ENCODE results near the gene VWA5B1. TPM values are rescaled to one million over a fixed set of nuclear protein-coding genes. Genes with fewer than 3 reads are reported as not detected.

Gene VWA5B1
- total and polyA plus RNA-seq, 2 of the 4 experiments (the other 2 are of a cell fraction), result not detected

- TF ChIP-seq NFE2L2 (IDR thresholded peaks at IDR 0.05; ENCODE audit: low read depth, low read length), result no peak
Observed at GRCh38 chr1:20355828-20356735, 65.4 kb downstream of the VWA5B1 start (continued).

DNA sequence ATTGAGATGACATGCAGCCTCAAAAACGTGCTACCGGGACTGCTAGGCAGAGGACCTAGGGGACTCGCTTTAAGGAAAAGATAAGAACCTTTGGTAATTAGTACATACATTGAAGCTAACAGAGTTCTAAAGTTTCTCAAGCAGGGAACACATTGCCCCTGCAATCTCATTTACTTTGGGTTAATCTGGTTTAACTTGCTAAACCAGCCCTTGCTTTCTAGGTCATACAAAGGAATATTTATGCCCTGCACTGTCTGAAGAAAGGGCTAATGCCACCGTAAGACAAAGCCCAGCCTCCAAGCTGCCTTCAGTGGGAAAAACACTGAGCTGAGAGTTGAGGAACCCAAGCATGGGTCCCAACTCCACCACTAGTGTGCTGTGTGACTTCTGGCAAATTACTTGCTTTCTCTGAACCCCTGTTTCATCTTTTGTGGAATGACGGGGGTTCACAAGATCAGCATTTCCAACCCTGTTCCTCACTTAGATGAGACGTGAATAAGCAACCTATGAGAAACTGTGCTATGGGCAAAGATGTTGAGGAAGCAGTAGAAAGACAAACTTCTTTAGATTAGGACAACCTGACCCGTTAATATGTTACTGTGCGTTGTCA lies 66.3 kb downstream of the VWA5B1 start:
- WGBS, 2 experiments (ENCODE audit: extremely low coverage in 2 of 2, insufficient read length in 1 of 2), result 50% methylated on average over 2 of the region's 8 CpGs; no CpG with 5 or more reads in 1 of the 2 experiments
- peaks cover 3% of the 10 kb centered on the region; the same call in 1 of the 2 replicates for H4K20me1 ChIP-seq (ENCODE audit: insufficient read depth, low read length)
- H4K91ac ChIP-seq (ENCODE audit: insufficient read depth, low read depth, low read length), result no peak overlapping the region
- H3K27me3 ChIP-seq (ENCODE audit: control insufficient read depth, insufficient read depth, low read length), result peaks cover 29% of the 10 kb centered on the region
- H2BK15ac ChIP-seq (ENCODE audit: low read depth, low read length), result no peak overlapping the region
- no peak for ATAC-seq (ENCODE audit: low read depth)
- no peak overlapping the region for H2BK120ac ChIP-seq (ENCODE audit: low read depth, low read length)
- no peak for DNase-seq
- in situ Hi-C loops (cut with MboI; ENCODE audit: low sequenced_read_pairs), result no loop called here
- H3K27ac ChIP-seq (ENCODE audit: insufficient read depth, low read length), result no peak overlapping the region
- no peak overlapping the region for H2AK5ac ChIP-seq (ENCODE audit: low read depth, low read length)
- no peak overlapping the region for H3K18ac ChIP-seq (ENCODE audit: low read depth, low read length)
- peaks cover 11% of the 10 kb centered on the region; the same call in 1 of the 2 replicates for H3K4me1 ChIP-seq (ENCODE audit: control insufficient read depth, insufficient read depth, low read length)
- H2BK20ac ChIP-seq (ENCODE audit: low read depth, low read length), result no peak overlapping the region
- no peak overlapping the region for H4K5ac ChIP-seq (ENCODE audit: low read depth, low read length)
- no peak overlapping the region for H2AFZ ChIP-seq (replicated peaks; ENCODE audit: low read length, poor library complexity)
- H3K9me3 ChIP-seq (ENCODE audit: control insufficient read depth, insufficient read depth, low read length), result no peaks in the 10 kb centered on the region
- H3K79me1 ChIP-seq (ENCODE audit: low read depth in 1 of 2, low read length in 2 of 2), result no peaks in the 10 kb centered on the region
- H3K4me2 ChIP-seq (ENCODE audit: low read depth, low read length), result no peak overlapping the region
- no peak overlapping the region for H3K4ac ChIP-seq (ENCODE audit: low read depth, low read length)
- TF ChIP-seq MAFK (IDR thresholded peaks at IDR 0.05; ENCODE audit: low read depth, low read length) (no peak), BHLHE40 (IDR thresholded peaks at IDR 0.05; ENCODE audit: low read depth, low read length) (no peak), POLR2A (IDR thresholded peaks at IDR 0.05; ENCODE audit: low read depth, low read length) (no peak), RCOR1 (IDR thresholded peaks at IDR 0.05; ENCODE audit: insufficient replicate concordance, low read length) (no peak), CHD1 (IDR thresholded peaks at IDR 0.05; ENCODE audit: low read depth, low read length) (no peak), MAZ (IDR thresholded peaks at IDR 0.05; ENCODE audit: borderline replicate concordance, low read depth, low read length) (no peak), SMC3 (IDR thresholded peaks at IDR 0.05; ENCODE audit: low read depth, low read length) (no peak), RAD21 (IDR thresholded peaks at IDR 0.05; ENCODE audit: low read length) (no peak), RFX5 (IDR thresholded peaks at IDR 0.05; ENCODE audit: low read depth, low read length) (no peak), MXI1 (IDR thresholded peaks at IDR 0.05; ENCODE audit: borderline replicate concordance, low read depth, low read length) (no peak), CEBPB (IDR thresholded peaks at IDR 0.05; ENCODE audit: low read depth, low read length) (no peak), ELK1 (IDR thresholded peaks at IDR 0.05; ENCODE audit: borderline replicate concordance, low read depth, low read length) (no peak), USF2 (IDR thresholded peaks at IDR 0.05; ENCODE audit: low read depth, low read length) (no peak)
- ChIA-PET CTCF (no interaction called here), POLR2A (ENCODE audit: unreplicated experiment) (no interaction called here)
- no peak overlapping the region for H3K56ac ChIP-seq (ENCODE audit: extremely low read depth, insufficient read depth, low read length)
- dilution Hi-C loops (cut with HindIII; ENCODE audit: low sequenced_read_pairs, unreplicated experiment), result no loop called here
- H3K4me3 ChIP-seq (ENCODE audit: insufficient read depth, low read depth, low read length), result no peak overlapping the region
- H2AK9ac ChIP-seq (replicated peaks; ENCODE audit: low read depth, low read length, poor library complexity), result no peak overlapping the region
- H3K14ac ChIP-seq (replicated peaks; ENCODE audit: low read depth, low read length), result no peak overlapping the region
- peaks cover 3% of the 10 kb centered on the region; the same call in 1 of the 2 replicates for H3K9me1 ChIP-seq (ENCODE audit: insufficient read depth, low read length)
- H3K9ac ChIP-seq (ENCODE audit: low read depth, low read length), result no peak overlapping the region
- no peak overlapping the region for H4K8ac ChIP-seq (ENCODE audit: low read depth in 2 of 2, low read length in 2 of 2)
- no peaks in the 10 kb centered on the region for H3K36me3 ChIP-seq (ENCODE audit: control insufficient read depth, insufficient read depth, low read length)
- intact Hi-C loops (cut with micrococcal nuclease), result no loop called here
- H3K23ac ChIP-seq (ENCODE audit: low read depth, low read length), result no peak overlapping the region
- H2BK5ac ChIP-seq (ENCODE audit: low read depth, low read length, poor library complexity, severe bottlenecking), result no peak overlapping the region
- no TSS peak for BruUV-seq (replicated peaks)

Data from IMR-90 (cell line).